KBM-7 (cell line): ENCODE data around the gene CELSR1.
"Not testable (repeated sequence)": the region's sequence is repeated elsewhere in the genome, so short reads cannot be mapped to it uniquely, and the experiment has no call there.

Experiments
- DNase-seq: peaks from one replicate; pipeline ENCODE4 v3.0.0-alpha.2; 2015
- in situ Hi-C: fragments of 300-500 bp; cut with MboI; formaldehyde crosslinking; loops from 2 replicates; pipeline ENCODE4 v1.14.3; 2020; ENCODE audit warnings: low sequenced_read_pairs, low pct_unique_long_range_greater_than_20kb, mixed read lengths

CELSR1 gene

DNA sequence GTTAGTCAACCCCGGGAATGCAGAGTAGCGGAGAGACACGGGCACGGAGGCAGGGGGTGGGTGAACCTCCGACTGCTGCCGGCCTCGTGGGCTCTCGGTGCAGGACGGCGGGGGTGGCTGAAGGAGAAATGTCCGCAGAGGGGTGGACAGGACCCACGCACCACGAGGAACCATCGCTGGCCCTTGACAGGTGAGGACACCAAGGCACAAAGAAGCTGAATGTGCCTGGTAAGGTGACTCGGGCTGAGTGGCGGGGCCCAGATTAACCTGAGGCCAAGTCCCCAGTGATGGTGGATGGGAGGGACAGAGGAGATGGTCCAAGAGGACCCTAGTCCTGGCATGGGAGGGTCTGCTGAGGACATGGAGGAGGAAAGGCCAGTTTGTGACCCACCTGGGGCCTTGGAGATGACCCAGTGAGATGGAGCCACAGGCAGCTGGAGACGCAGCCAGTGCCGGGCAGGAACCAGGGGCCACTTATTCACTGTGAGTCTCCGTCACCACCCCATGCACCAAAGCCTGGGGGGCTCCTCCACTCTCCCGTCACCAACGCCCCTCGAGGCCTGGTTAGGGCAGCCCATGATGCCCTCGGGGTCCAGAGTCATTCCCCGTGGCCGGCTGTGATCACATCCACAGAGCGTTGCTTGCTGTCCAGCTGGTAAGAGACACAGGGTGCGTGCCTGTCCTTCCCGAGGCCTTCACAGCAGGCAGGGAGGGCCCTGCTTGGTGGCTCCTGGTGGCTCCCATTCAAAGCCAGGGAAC, 64.2 kb downstream of the CELSR1 start:
- DNase-seq: no peak
- in situ Hi-C loops: no loop called here

DNA sequence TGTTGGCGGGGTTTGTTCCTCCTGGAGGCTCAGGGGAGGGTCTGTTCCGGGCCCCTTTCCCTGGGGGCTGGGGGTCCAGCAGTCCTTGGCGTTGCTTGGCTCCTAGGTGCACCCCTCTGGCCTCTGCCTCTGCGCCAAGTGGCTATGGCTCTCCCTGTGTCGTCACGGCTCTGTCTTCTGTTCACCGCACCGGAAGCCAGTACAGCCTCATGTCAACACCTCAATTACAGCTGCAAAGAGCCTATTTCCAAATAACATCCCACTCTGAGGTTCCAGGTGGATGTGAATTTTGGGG, 64.8 kb downstream of the CELSR1 start:
- no peak for DNase-seq
- in situ Hi-C loops: no loop called here

DNA sequence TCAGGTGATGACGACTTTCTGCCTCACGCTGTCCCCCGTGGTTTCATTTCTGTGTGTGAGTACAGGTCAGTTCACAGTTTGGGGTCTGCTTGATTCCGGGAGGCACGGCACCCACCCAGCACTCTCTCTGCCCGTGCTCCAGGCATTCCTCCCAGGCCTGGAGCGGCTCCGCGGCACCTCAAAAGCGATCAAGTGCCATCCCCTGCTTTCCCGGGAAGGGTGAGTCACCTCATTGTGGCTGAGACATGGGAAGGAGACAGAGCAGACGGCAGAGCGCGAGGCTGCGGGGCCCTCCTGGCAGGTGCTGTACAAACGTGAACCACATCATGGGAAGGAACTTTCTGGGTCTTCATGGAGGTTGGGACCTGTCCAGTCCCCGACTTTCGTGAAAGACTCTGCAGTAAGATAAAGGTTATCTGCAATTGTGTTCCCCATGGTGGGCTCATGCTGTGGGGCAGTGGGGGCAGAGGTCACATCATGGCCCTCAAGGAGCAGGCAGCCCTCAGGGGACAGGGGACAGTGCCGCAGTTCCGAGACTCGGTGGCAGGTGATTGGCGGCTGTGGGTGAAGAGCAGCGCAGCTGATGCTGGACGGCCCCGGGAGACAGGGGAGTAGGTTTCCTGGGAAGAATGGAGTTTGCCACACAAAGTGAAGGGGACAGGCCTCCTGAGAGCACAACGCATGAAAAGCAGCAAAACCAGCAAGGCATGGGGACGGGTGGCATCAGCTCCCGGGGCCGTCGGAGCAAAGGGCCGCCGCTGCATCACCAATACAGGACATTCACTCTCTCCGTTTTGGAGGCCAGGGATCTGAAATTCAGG, 65.3 kb downstream of the CELSR1 start:
- in situ Hi-C loops: no loop called here
- no peak for DNase-seq

DNA sequence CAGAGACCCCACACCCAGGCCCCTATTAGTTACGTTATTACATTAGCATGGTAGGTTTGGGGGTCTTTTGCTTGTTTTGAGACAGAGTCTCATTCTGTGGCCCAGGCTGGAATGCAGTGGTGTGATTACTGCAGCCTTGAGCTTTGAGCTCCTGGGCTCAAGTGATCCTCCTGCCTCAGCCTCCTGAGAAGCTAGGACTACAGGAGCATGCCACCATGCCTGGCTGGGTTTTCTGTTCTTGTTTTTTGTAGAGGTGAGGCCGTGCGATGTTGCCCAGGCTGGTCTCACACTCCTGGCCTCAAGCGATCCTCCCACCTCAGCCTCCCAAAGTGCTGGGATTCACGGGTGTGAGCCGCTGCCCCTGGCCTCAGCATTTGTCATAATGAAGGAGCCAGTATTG, 66.1 kb downstream of the CELSR1 start:
- DNase-seq, in situ Hi-C loops: not testable (repeated sequence)

DNA sequence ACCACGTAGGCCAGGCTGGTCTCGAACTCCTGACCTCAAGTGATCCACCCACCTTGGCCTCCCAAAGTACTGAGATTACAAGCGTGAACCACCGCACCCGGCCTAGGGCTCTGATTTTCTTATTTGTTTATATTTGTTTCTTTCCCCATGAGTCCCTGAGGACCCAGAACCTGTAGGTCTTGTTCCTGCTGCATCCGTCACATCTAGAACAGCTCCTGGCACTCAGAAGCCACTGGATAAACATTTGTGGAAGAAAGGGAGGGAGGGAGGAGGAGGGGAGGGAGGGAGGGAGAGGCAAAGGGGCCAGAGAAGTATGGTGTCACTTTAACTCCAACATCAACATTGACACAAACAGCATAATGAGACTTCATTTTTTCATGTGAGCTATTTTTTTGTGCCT, 67.7 kb downstream of the CELSR1 start:
- in situ Hi-C loops: no loop called here
- DNase-seq: no peak

DNA sequence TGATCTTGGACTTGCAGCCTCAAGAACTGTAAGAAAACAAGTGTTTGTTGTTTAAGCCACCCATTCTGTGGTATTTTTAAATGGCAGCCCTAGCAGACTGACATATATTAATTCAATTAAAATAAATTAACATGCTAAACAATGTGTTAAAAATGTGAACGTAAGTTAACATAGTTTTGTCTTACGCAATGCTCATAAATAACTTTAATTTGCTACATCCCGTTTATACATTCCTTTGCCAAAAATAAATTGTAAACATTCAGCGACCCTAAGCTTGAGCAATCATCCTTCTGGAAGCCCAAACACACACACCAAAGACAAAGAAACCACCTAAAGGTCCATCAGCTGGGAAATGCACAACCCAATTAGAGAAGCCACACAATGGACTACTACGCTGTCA, 70.4 kb downstream of the CELSR1 start:
- no peak for DNase-seq
- in situ Hi-C loops: no loop called here

DNA sequence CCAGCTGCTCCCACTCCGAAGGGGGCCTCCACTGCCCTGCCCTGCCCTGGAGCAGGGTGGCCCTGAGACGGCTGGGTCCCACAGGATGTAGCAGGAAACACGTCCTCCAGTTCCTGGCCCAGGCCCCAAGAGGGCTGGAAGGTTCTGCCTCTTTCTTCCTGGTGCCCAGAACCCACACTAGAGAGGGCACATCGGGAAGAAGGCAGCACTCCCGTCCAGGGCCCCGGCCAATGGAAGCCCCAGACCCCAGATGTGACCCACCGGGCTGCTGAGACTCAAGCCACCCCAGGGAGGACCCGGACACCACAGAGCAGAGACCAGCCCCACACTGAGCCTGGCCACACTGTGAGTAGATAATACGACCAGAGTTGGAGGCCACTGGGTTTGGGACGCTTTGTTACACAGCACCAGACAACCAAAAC, 71.2 kb downstream of the CELSR1 start:
- DNase-seq: no peak

DNA sequence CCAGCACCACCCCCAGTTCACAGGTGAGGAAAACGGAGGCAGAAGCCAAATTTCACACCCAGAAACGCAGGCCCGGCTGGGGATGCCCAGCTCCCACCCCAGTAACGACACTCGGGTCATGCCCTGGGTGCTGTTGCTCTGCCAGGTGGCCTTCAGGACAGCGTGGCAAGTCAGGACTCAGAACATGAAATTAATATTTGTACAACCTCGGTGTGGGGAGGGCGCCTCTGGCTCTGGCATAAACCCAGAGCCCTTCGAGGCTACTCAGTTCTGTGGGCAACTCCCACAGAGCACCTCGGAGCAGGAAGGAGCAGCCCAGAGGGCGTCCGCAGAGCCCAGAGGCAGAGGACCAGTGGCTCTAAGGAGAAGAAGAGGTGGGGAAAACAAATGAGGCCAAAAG, 71.6 kb downstream of the CELSR1 start:
- no peak for DNase-seq
- in situ Hi-C loops: no loop called here

More for the DNA sequence above, 71.2 kb downstream of the CELSR1 start:
- in situ Hi-C loops: no loop called here

DNA sequence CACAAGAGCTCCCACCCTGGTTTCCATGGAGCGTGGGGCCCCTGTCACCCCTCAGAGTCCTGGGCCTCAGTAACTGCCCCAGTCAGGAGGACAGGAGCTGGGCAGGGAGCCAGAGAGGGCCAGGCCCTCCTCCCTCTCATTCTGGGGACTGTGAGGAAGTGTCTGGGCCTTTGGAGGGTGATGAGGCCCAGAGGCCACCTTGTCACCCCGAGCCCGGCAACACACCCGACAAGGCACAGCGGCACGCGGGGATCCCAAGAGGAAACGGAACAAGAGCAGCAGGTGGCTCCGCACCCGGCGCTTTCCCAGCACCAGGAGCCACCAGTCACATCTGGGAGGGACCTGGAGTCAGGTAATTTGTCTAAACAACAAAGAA, 72.1 kb downstream of the CELSR1 start:
- no peak for DNase-seq
- in situ Hi-C loops: no loop called here

DNA sequence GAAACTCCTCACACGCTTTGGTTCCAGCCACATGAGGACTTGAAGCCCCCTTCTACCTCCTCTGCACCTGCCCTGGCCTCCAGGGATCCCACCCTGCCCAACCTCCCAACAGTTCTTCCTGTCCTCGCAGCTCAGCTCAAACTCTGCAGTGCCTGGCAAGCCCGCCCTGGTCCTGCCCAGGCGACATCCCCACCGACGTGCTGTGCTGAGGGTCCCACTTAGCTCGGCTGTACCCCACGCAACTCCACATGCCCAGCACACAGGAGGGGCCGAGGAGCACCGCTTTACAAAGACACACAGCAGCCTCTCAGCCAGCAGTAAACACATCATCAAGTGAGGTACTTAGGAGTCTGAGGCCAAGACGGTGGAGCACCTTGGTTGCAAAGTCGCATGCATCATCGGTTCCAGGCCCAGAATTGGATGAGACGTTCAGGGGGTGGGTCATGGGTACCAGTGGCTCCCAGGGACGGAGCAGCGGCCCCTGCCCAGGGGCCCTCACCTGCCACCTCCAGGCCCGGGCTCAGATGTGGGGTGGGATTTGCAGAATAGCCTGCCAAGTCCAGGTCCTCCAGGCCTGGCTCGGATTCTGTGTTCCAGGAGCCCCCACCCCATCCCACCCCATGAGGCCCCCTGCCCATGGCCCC, 72.6 kb downstream of the CELSR1 start:
- in situ Hi-C loops: no loop called here
- DNase-seq: no peak

DNA sequence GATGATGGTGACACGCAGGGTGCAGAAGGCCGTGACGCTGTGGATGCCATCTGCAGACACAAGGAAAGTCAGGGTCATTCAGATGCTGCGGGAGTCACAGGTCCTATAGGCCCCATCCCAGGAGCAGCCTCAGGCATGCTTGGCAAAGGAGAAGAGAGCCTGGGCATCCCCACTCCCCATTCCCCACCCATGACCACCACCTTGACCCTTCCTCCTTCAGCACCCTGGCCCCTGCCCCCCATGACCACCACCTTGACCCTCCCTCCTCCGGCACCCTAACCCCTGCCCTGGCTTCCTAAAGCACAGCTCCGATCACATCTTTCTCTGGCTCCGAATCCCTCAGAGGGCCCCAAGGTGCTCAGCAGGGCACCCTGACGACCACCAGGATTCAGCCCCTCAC, 73.1 kb downstream of the CELSR1 start:
- DNase-seq: no peak
- in situ Hi-C loops: no loop called here

DNA sequence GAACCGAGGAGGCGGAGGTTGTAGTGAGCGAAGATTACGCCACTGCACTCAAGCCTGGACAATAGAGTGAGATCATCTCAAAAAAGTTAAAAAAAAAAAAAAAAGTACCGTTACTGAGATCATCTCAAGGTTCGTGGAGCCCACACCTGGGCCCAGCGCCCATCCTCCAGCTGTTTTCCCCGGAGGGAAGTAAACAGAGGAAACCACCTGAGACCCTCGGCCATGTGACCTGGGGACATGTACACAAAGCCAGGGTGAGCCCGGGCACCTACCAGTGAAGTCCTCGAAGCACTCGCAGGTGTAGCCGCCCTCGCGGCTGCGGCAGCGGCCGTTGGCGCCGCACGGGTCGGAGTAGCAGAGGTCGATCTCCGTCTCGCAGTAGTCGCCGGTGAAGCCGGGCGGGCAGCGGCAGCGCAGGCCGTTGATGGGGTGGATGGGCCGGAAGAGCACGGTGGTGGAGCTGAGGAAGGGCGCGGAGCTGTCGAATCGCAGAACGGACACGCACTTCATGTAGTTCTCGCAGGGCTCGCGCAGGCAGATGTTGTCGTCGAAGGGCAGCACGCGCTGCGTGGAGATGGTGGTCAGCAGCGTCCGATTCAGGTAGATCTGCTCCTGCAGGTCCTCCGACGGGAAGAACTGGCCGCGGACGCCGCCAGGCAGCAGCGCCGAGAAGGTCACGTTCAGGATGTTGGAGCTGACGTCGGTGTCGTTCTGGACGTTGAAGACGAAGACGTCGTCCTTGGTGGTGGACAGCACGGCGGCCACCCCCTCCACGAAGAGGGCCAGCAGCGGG, 73.8 kb downstream of the CELSR1 start:
- in situ Hi-C loops: no loop called here
- no peak for DNase-seq

DNA sequence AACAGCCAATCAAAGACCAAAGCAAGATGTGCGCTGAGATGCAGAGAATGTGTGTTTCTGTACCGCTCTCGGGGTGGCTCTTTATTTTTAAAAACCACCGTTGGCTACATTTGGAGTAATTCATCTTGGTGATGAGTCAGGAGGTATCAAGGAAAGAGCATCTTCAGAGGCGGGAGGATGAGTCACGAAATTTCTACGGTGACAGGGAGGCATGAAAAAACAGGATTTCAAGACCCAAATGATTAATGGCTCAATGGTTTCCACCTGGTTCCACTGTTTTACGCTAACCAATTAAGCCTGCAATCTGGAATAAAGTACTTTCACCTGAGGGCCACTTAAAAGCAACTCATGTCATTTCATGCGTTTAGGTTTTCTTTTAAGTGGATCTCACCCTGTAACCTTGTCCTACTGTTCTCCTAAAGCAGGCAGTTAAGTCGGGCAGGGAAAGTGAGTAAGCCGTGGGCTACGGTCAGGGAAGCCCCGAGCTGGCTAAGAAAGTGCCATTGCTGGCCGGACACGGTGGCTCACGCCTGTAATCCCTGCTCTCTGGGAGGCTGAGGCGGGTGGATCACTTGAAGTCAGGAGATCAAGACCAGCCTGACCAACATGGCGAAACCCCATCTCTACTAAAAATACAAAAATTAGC, 74.6 kb downstream of the CELSR1 start:
- in situ Hi-C loops: no loop called here
- no peak for DNase-seq

DNA sequence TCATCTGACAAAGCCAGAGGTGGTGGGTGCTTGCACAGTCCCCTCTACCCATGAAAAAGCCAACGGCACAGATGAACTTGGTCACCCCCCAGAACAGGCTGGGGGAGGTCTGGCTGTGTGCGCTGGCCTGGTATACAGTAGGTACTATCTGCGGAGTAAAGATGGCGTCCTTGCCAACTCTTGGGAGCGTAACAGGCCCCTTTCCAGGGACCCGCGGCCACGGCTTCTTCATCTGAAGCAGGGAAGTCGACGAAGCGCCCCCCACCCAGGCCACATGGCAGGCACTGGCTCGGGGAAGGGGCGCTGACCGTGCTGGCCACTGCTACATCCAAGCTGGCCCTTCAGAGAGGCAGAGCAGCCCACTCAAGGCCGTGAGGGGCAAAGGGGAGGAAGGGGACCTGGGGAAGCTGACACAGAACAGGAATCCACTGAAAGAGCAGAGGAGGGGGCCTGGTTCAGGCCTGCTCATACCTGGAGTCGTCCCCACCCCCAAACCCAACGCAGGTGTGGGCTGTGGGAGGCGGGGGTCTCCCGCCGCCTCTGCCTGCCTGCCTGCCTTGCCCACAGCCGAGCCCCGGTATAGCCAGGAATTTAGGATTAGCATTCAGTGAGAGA, 75.7 kb downstream of the CELSR1 start:
- no peak for DNase-seq
- in situ Hi-C loops: no loop called here

DNA sequence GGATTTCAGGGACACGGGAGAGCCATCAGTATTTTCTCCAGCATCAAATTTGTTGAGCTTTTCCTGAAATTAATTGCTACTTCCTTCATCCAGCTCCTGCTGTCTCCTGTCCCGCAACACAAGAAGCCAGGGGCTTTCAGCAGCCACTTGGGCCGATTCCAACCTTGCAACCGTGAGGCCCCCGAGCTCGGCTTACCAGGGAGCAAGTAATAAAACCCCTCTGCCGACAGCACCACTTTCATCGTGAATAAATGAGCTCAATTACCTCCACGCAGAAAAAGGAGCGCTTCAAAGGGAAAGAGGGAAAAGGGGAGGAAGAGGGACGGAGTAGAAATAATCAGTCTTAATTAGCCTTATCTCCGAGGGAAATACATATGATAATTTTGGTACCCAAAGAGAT, 76.6 kb downstream of the CELSR1 start:
- no peak for DNase-seq
- in situ Hi-C loops: no loop called here

DNA sequence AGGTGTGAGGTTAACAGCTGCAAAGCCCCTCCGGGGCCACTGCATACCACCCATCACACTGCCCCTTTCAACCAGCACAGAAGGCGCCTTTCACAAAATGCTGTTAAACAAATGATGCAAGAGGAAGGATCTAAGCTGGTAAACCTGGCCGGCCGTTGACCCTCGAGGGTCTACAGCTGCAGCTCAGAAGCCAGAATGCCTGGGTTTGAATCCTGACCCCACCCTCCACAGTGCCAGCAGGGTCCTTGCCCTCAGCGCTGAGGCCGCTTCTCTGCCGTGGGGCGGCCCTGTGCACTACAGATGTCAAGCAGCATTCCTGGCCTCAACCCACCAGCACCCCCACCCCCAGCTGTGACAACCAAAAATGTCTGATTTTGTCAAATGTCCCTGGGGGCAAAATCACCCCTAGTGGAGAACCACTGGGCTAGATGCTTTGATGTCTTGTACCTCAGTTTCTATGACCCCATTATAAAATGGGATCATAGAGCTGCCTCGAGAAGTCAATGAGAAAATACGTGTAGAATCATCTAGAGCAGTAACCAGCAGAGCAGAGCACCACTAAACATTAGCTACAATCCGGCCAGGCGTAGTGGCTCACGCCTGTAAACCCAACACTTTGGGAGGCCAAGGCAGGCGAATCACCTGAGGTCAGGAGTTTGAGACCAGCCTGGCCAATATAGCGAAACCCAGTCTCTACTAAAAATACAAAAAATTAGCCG, 77.9 kb downstream of the CELSR1 start:
- in situ Hi-C loops: no loop called here
- DNase-seq: no peak

DNA sequence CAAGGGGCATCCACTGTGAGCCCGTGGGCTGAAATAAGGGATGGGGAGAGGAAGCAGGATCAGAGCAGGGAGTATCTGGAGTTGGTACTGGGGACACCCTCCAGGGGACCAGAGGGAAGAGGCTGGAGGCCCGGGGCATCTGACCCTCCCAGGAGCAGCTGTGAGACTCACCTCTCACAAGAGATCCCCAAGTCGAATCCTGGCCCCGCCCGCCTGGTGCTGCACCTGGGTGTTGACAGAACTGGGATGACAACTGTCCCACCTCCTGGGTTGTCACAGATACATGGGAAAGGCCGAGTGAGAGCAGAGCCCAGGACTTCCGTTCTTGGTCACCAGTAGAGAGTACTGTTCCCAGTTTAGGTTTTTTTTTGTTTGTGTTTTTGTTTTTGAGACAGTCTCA, 78.9 kb downstream of the CELSR1 start:
- no peak for DNase-seq
- in situ Hi-C loops: no loop called here
